Duodenal mucosa (tissue), 2 donors: Measurements from ENCODE around the gene LEKR1.

Source experiments
- H3K27ac ChIP-seq: one replicate; pipeline ENCODE4 v1.7.0; 2013; ENCODE audit warnings: low read depth, low read length
- H3K27me3 ChIP-seq, 2 donors: one replicate each; pipeline ENCODE4 v1.7.0; 2013; ENCODE audit warnings: low read length in 2 of 2, control low read depth in 1 of 2; ENCODE audit not compliant: insufficient read depth in 2 of 2, control insufficient read depth in 1 of 2
- H3K36me3 ChIP-seq, 2 donors: one replicate each; pipeline ENCODE4 v1.7.0; 2013; ENCODE audit warnings: low read length in 2 of 2, control low read depth in 1 of 2; ENCODE audit not compliant: insufficient read depth in 2 of 2, control insufficient read depth in 1 of 2
- H3K4me1 ChIP-seq, 2 donors: one replicate each; pipeline ENCODE4 v1.7.0; 2013; ENCODE audit warnings: low read length in 2 of 2, control low read depth in 1 of 2; ENCODE audit not compliant: insufficient read depth in 2 of 2, control insufficient read depth in 1 of 2
- H3K4me3 ChIP-seq, 2 donors: one replicate each; pipeline ENCODE4 v1.7.0; 2013; ENCODE audit warnings: low read length in 2 of 2, low read depth in 1 of 2
- H3K9ac ChIP-seq, 2 donors: one replicate each; pipeline ENCODE4 v1.7.0; 2013; ENCODE audit warnings: low read length in 2 of 2, low read depth in 1 of 2
- H3K9me3 ChIP-seq, 2 donors: one replicate each; pipeline ENCODE4 v1.7.0; 2013; ENCODE audit warnings: low read length in 2 of 2, control low read depth in 1 of 2; ENCODE audit not compliant: control insufficient read depth in 1 of 2

LEKR1 gene

DNA sequence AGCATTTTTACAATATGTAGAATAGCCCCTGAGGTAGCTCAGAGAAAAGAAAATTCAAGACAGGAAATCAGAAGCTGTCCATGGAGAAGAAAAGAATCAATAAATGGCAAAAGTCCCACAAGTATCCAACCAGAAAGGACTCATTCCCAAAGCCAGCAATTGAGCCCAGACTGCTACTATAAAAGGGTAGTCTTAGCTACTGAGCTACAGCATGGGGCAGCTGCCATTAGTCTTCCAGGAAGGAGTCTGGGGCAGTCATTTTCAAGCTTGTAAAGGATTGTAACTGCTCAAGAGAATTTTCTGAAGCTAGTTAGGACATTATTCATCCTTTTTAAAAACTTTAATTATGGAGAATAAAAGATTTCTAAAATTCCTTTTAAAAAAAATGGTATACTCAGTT, 10.5 kb downstream of the LEKR1 start:
- Histone ChIP-seq H3K4me3 (no peak overlapping the region), H3K9ac (no peak overlapping the region), H3K9me3 (no peaks in the 10 kb centered on the region), H3K36me3 (no peaks in the 10 kb centered on the region), H3K27ac (no peak overlapping the region), H3K4me1 (no peaks in the 10 kb centered on the region), H3K27me3 (no peaks in the 10 kb centered on the region)

DNA sequence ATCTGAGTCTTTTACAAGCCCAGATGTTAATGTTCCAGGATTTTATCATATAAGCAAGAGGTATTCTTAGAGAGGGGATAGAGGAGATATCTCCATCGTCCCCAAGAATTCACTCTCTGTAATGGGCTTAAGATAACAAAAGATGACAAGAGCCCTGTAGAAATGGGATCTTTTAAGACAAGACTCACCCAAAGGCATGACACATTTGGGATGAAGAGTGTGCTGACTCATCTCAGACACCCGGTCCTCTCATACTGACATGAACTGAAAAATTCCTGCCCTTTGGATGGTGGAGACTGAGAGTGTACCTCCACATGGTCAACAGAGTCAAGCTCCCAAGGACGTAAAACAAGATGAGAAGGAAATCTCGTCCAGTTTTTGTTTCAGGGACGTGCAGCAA, 11.0 kb downstream of the LEKR1 start:
- Histone ChIP-seq H3K4me3 (no peak overlapping the region), H3K4me1 (no peaks in the 10 kb centered on the region), H3K9ac (no peak overlapping the region)

DNA sequence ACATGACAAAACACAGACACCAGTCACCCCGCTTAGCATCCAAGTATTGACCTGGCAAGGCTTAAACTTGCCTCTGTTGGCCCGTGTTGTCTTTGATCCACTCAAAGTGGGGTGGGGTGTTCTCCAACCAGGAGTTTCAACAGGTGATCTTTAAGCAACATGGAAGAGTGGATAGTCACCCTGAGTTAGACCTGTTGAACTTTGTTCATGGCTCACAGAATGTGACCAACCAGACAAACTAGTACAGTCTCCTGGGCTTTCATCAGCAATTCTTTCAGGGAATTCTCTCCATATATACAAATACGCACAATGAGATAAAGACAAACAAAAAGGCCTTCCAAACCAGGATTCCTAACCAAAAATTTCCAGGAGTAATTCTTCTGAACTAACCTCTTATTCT, 11.9 kb downstream of the LEKR1 start:
- Histone ChIP-seq H3K4me1 (no peaks in the 10 kb centered on the region), H3K4me3 (no peak overlapping the region), H3K9me3 (no peaks in the 10 kb centered on the region), H3K36me3 (no peaks in the 10 kb centered on the region), H3K27me3 (no peaks in the 10 kb centered on the region), H3K9ac (no peak overlapping the region), H3K27ac (no peak overlapping the region)

More for the DNA sequence above, 11.0 kb downstream of the LEKR1 start:
- Histone ChIP-seq H3K27ac (no peak overlapping the region), H3K9me3 (no peaks in the 10 kb centered on the region), H3K27me3 (no peaks in the 10 kb centered on the region), H3K36me3 (no peaks in the 10 kb centered on the region)

DNA sequence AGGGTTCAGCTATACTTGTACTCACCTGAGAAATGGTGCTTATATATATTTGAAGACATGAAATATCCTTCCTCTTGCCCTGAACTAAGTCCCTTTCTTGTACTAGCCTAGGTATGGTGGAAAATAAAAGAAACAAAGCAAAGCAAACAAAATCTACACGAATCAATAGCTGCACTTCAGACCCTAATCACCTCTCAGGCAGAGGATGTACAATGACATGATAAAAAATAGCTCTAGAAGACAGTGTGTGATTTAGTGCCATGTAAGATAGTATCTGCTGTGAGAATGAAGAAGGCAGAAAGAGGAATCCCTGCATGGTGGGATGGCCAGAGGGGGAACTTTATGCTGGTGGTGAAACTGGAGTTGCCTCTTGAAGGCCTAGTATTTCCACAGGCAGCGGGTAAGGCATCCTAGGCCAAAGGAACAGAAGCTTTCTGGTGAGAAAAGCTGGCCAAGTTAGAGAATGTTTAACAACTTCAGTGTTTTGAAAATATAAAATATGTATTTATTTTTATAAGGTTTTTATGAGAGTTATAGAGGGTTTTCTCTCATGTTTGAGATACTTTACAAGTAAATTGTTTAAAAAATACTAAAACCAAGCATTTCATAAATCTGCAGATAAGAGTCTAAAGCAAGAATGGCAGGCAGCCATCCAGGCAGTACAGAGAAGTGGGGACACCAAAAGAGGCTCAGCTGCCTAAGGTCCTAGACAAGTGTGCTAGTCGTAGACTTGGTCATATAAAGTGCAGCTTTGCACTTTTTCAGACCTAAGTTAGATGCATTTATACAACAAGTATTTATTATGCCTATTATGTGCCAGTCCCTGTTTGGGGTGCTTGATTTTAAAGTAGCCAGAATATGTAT, 14.9 kb downstream of the LEKR1 start:
- no peak overlapping the region for H3K4me3 ChIP-seq
- no peaks in the 10 kb centered on the region for H3K9me3 ChIP-seq
- no peaks in the 10 kb centered on the region for H3K4me1 ChIP-seq
- no peaks in the 10 kb centered on the region for H3K27me3 ChIP-seq
- no peak overlapping the region for H3K9ac ChIP-seq
- H3K36me3 ChIP-seq = no peaks in the 10 kb centered on the region
- H3K27ac ChIP-seq = no peak overlapping the region

DNA sequence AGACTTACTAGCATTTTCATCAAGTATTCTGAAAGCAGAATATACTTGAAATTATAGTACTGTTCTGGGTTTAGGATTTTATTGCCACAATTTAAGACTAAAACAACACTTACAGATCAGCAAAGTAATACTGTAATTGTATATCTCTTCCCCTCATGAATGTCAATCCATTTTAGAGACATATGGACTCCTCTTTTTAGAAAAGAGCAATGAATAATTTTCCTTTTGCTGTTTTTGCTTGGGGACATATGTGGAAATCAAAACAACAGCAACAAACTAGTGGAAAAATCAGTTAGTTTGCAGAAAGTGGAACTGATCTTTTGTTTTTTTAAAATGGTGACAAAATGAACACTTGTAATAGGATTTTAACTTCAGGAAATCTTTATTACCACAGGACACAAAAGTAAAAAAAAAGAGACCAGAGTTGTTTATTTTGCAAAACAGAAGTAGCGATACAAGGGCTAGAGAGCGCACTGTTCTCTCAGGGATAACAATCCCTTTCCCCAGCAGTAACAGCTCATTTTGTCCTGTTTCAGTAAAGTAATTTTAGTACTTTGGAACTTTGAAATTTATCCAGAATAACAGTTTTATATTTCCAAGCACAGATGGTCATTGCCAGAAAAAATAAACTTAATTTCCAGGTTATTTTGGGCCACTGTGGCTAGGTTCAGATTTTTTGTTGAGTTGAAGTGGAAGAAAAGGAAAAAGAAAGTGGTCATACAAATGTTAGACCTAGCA, 17.1 kb downstream of the LEKR1 start:
- Histone ChIP-seq H3K27me3 (no peaks in the 10 kb centered on the region), H3K9ac (no peak overlapping the region), H3K27ac (no peak overlapping the region), H3K9me3 (no peaks in the 10 kb centered on the region), H3K4me3 (no peak overlapping the region), H3K4me1 (no peaks in the 10 kb centered on the region), H3K36me3 (no peaks in the 10 kb centered on the region)

DNA sequence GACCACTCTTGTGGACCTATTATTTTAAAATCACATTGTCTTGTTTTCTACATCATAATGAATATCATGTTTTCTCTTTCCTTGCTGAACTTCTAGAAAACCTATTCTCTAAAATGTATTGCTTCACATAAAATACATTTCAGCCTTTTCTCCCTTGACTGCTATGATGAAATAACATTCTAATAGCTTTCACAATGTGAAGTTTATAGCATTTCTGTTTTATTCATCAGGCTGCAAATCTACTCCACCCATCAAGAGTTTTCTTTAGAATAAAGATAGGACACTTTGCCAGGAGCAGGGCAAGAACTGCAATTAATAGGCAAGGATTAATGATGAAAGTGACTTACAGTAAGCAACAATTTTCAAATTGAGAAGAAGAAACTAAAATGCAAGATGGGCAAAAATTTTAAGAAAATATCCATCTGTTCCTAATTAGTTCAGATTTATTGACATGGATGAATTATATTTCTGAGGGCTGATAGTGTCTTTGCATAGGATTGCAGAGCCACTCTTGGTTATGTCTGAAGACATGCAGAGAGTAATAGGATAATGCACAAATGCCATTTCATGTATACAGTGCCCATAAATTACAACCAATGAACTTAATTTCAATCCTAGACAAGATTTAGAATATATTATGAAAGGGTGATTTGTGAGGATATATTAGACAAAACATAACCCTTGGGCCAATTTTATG, 21.7 kb downstream of the LEKR1 start:
- Histone ChIP-seq H3K27ac (no peak overlapping the region), H3K9me3 (no peaks in the 10 kb centered on the region), H3K4me3 (no peak overlapping the region), H3K9ac (no peak overlapping the region), H3K4me1 (no peaks in the 10 kb centered on the region), H3K36me3 (no peaks in the 10 kb centered on the region), H3K27me3 (no peaks in the 10 kb centered on the region)

DNA sequence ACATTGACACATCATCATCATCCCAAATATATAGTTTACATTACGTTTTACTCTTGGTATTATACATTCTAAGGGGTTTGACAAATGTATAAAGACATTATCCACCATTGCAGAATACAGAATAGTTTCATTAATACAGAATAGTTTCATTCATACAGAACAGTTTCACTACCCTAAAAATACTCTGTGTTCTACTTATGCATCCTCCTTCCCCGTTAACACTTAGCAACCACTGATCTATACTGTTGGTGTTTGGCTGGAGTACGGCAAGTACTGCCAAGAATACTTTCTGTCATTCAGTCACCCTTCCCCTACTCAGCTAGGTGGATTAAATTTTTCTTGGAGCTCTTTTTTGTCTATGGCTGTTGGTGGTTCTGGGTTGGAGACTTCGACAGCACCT, 33.4 kb downstream of the LEKR1 start:
- Histone ChIP-seq H3K4me3 (no peak overlapping the region), H3K27me3 (no peaks in the 10 kb centered on the region)

DNA sequence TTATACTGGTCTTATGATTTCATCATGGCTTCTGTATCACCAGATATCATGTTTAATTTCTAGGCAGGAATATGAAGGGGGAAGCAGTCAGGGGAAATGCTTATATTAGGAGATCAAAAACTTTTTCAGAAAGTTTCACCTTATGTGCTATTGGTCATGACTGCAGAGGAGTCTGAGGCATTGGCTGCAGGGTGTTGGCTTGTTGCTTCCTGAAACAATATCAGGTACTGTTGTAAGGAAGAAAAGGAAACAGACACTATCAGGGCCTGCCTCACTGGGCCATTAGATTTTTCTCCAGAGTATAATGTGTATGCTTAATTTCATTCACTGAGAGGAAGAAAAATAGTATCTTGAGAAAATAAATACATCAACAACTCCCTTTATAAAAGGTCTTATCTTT, 34.7 kb downstream of the LEKR1 start:
- Histone ChIP-seq H3K4me3 (no peak overlapping the region), H3K9ac (no peak overlapping the region), H3K27ac (no peak overlapping the region), H3K4me1 (no peaks in the 10 kb centered on the region), H3K36me3 (no peaks in the 10 kb centered on the region), H3K9me3 (no peaks in the 10 kb centered on the region), H3K27me3 (no peaks in the 10 kb centered on the region)

More for the DNA sequence above, 33.4 kb downstream of the LEKR1 start:
- Histone ChIP-seq H3K36me3 (no peaks in the 10 kb centered on the region), H3K9ac (no peak overlapping the region), H3K4me1 (no peaks in the 10 kb centered on the region), H3K27ac (no peak overlapping the region), H3K9me3 (no peaks in the 10 kb centered on the region)

DNA sequence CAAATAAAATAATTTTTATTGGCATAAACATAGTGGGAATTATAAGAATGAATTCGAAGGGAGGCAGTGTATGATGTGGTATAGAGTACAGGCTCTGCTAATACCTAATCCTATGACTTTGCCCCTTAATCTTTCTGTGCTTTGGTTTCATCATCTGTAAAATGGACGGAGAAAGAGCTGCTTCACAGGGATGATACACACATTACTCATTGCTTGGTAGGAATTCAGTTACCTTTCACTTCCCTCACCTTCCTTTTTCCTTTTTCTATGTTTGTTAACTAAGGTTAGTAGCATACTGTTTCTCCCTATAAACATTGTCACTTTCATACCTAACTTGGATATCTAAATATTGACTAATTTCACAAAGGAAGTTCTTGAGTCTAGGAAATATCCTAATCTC, 36.2 kb downstream of the LEKR1 start:
- no peaks in the 10 kb centered on the region for H3K9me3 ChIP-seq
- H3K9ac ChIP-seq = no peak overlapping the region
- H3K27ac ChIP-seq = no peak overlapping the region
- no peaks in the 10 kb centered on the region for H3K36me3 ChIP-seq
- no peaks in the 10 kb centered on the region for H3K27me3 ChIP-seq
- H3K4me1 ChIP-seq = no peaks in the 10 kb centered on the region
- H3K4me3 ChIP-seq = no peak overlapping the region

DNA sequence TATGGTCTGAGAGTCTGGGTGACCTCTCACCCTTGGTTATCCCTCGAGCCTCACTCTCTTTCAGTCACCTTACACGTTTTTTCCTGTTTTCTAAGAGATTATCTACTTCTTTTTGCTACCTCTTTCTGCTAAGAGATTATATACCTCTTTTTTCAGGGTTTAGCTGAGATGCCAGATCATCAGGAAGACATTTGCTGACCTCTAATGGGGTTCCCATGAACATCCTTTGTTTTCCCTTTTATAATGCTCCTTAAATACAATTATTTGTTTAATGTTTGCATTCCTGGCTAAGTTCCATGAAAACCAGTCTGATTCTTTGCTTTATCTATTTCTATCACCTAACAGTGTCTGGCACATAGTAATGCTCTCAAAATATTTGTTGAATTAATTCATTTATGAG, 39.6 kb downstream of the LEKR1 start:
- no peaks in the 10 kb centered on the region for H3K27me3 ChIP-seq
- H3K9ac ChIP-seq = no peak overlapping the region
- H3K27ac ChIP-seq = no peak overlapping the region
- H3K9me3 ChIP-seq = no peaks in the 10 kb centered on the region
- no peak overlapping the region for H3K4me3 ChIP-seq
- H3K36me3 ChIP-seq = no peaks in the 10 kb centered on the region
- H3K4me1 ChIP-seq = no peaks in the 10 kb centered on the region
